HG02852 (cell line): ENCODE results near the gene CANX.

Experiments used
- ATAC-seq: cut with Tn5 transposase; IDR thresholded peaks from one replicate; pipeline ENCODE4 v1.9.1; 2021; ENCODE audit warnings: mild to moderate bottlenecking, moderate library complexity; ENCODE audit not compliant: unreplicated experiment

CANX gene

GRCh38 chr5:179749857-179750508 is 51.2 kb downstream of the CANX start:
- no peak for ATAC-seq

DNA sequence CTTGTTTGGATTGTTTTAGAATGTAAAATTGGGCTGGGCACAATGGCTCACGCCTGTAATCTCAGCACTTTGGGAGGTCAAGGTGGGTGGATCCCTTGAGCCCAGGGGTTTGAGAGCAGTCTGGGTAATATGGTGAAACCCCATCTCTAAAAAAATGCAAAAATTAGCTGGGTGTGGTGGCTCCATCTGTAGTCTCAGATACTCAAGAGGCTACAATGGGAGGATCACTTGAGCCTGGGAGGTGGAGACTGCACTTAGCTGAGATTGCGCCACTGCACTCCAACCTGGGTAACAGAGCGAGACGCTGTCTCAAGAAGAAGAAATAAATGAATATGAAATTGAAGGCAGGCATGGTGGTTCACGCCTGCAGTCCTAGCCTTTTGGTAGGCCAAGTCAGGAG is 55.2 kb downstream of the CANX start:
- ATAC-seq = no peak

DNA sequence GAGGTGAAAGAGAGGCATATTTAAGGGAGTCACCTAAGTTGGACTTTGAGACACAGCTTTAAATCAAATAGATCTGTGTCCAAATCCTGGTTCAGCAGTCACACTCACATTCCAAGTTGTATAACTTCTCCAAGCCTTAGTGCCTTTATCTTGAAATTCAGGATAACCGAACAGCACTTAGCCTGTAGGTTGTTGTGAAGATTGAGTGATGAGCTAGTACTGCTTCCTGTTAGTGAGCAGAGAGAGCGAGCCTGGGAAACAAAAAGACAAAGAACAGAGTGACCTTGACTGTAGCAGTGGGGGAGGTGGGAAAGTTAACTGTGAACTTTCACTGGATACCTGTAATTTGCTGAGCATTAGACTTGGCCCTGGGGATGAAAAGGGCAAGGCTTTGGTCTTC is 56.3 kb downstream of the CANX start:
- no peak for ATAC-seq

DNA sequence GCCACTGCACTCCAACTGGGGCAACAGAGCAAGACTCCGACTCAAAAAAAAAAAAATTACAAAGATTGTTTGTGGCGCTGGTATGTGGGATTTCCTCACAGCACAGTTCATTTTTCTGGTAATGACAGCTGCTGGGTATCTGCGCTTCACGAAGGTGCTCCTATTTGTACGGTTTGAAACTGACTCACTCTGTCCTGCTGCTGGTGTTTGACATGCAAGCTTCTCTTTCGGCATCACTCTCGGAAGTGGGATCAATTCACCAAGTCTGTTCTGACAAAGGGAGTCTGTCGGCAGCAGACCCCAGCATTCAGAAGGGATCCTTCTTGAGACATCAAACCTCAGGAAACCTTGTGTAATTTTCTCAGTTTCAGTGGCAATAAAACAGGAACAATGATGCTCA is 60.2 kb downstream of the CANX start:
- no peak for ATAC-seq

- ATAC-seq = peak; percentile 64
Observed at GRCh38 chr5:179759581-179760551, 61.1 kb downstream of the CANX start.

- peak; percentile 32 for ATAC-seq
Observed at GRCh38 chr5:179762079-179762780, 63.5 kb downstream of the CANX start.

- ATAC-seq = no peak
Observed at GRCh38 chr5:179762781-179763176, 64.0 kb downstream of the CANX start.

- no peak for ATAC-seq
Observed at GRCh38 chr5:179763215-179763945, 64.6 kb downstream of the CANX start.

DNA sequence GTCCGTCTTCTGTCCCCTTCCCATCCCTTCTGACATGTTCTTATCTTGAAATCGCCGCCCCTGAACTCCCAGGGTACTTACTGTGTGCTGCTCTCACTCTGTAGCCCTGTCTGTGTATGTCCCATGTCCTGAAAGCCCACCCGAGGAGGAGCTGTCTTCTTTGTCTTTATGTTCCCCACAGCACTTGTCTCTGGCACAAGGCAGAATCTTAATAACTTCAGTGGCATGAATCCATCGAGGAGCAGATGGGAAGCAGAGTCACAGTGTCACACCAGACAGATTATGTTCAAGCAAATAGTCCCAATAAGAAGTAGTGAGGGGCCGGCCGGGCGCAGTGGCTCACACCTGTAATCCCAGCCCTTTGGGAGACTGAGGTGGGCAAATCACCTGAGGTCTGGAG is 65.3 kb downstream of the CANX start:
- ATAC-seq = no peak

DNA sequence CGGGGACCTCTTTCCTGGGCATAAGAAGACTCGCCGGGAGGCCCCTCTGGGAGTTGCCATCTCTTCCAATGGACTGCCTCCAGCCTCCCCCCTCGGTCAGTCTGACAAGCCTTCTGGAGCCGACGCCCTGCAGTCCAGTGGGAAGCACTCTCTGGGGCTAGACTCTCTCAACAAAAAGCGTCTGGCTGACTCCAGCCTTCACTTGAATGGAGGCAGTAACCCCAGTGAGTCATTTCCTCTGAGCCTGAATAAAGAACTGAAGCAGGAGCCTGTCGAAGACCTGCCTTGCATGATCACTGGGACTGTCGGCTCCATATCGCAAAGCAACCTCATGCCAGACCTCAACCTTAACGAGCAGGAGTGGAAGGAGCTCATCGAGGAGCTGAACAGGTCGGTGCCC is 66.6 kb downstream of the CANX start:
- no peak for ATAC-seq

DNA sequence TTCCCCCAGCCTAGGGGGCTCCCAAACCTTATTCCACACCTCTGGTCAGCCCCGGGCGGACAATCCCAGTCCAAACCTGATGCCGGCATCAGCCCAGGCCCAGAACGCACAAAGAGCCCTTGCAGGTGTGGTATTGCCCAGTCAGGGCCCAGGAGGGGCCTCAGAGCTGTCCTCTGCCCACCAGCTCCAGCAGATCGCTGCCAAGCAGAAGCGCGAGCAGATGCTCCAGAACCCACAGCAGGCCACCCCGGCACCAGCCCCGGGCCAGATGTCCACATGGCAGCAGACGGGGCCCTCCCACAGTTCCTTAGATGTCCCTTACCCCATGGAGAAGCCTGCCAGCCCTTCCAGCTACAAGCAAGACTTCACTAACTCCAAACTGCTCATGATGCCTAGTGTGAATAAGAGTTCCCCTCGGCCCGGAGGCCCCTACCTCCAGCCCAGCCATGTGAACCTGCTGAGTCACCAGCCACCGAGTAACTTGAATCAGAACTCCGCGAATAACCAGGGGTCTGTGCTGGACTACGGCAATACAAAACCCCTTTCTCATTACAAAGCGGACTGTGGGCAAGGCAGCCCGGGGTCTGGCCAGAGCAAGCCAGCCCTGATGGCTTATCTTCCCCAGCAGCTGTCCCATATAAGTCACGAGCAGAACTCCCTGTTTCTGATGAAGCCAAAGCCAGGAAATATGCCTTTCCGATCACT is 67.4 kb downstream of the CANX start:
- ATAC-seq = no peak

GRCh38 chr5:179766726-179767455 is 68.1 kb downstream of the CANX start:
- ATAC-seq = no peak

GRCh38 chr5:179767496-179768100 is 68.8 kb downstream of the CANX start:
- ATAC-seq = no peak

- ATAC-seq = no peak
Observed at GRCh38 chr5:179768326-179769085, 69.7 kb downstream of the CANX start.

- no peak for ATAC-seq
Observed at GRCh38 chr5:179769271-179769670, 70.5 kb downstream of the CANX start.

GRCh38 chr5:179769796-179770195 is 71.0 kb downstream of the CANX start:
- no peak for ATAC-seq

DNA sequence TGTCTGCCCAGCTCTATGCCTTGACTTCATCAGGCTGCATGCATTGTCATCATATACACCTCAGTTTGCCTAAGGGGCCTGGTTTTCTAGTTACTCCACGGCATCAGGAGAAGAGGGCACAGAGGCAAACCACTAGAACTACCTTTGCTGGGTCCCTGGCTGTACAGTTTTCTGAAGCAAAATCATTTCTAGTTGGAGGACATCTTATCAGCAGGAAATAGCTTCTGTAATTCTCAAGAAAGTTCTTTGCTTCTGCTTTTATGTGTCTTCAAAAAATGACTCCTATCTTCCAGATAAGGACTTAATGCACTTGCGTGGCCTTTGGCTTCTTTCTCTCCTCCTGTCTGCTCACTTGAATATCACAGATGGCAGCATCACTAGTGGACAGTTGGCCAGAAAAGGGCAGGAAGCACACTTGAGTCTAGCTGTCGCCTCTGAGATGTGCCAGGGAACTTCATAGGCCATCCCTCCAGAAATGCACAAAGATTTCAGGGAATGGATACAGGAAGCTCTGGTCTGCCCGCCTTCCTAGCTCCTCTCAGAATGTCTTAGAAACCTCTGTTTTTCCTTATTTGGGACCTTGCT is 72.6 kb downstream of the CANX start:
- no peak for ATAC-seq

DNA sequence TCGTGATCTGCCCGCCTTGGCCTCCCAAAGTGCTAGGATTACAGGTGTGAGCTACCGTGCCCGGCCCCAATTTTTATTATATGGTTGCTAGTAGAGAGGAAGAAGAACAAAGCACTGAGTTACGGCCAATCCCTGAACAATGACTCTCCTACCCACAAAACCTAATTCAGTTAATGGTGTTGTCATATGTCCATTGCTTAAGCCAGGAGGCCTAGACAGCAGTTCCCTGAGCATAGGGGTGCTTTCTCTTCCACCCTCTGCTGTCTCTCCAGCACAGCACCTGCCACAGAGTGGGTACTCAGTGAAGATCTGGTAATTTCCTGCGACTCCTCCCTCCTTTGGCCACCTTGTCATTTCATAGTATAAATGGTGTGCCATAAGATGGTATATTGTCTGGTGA is 73.6 kb downstream of the CANX start:
- ATAC-seq = no peak
